ENCODE data around the gene PARD6G.
"Not testable (repeated sequence)": the region's sequence is repeated elsewhere in the genome, so short reads cannot be mapped to it uniquely, and the experiment has no call there.

PARD6G gene, protein sequence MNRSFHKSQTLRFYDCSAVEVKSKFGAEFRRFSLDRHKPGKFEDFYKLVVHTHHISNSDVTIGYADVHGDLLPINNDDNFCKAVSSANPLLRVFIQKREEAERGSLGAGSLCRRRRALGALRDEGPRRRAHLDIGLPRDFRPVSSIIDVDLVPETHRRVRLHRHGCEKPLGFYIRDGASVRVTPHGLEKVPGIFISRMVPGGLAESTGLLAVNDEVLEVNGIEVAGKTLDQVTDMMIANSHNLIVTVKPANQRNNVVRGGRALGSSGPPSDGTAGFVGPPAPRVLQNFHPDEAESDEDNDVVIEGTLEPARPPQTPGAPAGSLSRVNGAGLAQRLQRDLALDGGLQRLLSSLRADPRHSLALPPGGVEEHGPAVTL

DNA sequence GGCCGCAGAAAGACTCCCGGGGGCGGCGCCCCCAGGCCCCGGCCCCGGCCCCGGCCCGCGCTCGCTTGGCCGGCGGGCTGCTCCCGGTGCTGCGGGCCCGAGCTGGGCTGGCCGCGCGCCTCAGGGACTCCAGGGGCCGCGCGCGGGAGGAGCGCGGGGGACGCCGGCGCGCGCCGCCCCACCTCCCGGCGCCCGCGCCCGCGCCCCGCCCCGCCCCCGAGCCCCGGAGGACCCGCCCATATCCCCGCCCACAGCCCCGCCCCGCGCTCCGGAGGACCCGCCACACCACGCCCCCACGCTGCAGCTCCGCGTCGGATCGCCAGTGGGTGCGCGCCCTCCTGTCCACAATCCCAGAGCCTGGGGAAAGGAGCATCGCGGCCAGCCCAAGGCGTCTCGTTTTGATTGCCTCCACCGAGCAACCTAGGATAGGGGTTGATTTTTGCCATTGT lies at the start of gene PARD6G:
Gene PARD6G, minus strand, starts transcription at position 122 of the 449 bp plus-strand sequence. CDS start 166 bp downstream, outside the sequence.
- peaks cover 19% of the 10 kb centered on the region for H3K27me3 Mint-ChIP-seq (ENCODE audit: low read depth, poor library complexity)
- H3K4me3 Mint-ChIP-seq, result peak within 1 kb of the TSS; percentile 86
- peaks cover 19% of the 10 kb centered on the region for H3K4me1 Mint-ChIP-seq
- H3K9me3 Mint-ChIP-seq, result no peaks in the 10 kb centered on the region
- H3K27ac Mint-ChIP-seq, result no peak within 1 kb of the TSS
- DNase-seq, result peak; percentile 90
- H3K36me3 Mint-ChIP-seq (ENCODE audit: low read depth), result peaks cover 4% of the 10 kb centered on the region
- no peak for TF ChIP-seq CTCF (IDR thresholded peaks at IDR 0.05)

DNA sequence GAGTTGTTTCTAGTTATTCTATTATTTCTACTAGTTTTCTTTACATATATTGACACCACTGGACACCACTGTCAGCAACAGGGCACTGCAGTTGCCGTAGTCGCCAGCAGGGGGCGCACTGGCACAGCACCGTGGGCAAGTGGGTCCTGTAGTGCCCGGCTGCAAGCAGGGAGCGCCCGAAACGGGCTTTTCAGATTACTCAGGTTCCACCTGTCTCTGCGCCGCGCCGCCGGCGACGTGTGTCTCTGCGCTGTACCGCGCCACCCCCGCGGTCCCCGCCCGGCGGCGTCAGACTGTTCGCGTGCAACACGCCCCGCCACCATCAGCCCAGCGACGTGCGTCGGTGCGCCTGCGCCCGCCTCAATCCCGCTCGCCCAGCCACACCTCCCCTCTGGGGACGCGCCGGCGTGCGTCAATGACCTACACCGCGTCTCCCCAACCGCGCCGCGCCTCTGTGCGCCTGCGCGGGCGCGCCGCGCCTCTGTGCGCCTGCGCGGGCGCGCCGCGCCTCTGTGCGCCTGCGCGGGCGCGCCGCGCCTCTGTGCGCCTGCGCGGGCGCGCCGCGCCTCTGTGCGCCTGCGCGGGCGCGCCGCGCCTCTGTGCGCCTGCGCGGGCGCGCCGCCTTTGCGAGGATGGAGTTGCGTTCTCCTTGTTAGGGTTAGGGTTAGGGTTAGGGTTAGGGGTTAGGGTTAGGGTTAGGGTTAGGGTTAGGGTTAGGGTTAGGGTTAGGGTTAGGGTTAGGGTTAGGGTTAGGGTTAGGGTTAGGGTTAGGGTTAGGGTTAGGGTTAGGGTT lies 15.1 kb upstream of the PARD6G start:
- not testable (repeated sequence) for H3K4me1 Mint-ChIP-seq; H3K27ac Mint-ChIP-seq; H3K4me3 Mint-ChIP-seq; H3K36me3 Mint-ChIP-seq (ENCODE audit: low read depth); H3K27me3 Mint-ChIP-seq (ENCODE audit: low read depth, poor library complexity)
- TF ChIP-seq CTCF (IDR thresholded peaks at IDR 0.05), result peak; percentile 48
- peak; percentile 54 for DNase-seq
- peaks cover 26% of the 10 kb centered on the region for H3K9me3 Mint-ChIP-seq

- TF ChIP-seq CTCF (IDR thresholded peaks at IDR 0.05), result no peak
- Mint-ChIP-seq H3K36me3 (ENCODE audit: low read depth) (no peaks in the 10 kb centered on the region), H3K27ac (no peak overlapping the region), H3K4me3 (no peak overlapping the region), H3K9me3 (peaks cover 54% of the 10 kb centered on the region), H3K4me1 (no peaks in the 10 kb centered on the region), H3K27me3 (ENCODE audit: low read depth, poor library complexity) (peaks cover 5% of the 10 kb centered on the region)
- no peak for DNase-seq
These were observed 12.3 kb upstream of the PARD6G start for GRCh38 chr18:80259610-80260009.

- TF ChIP-seq CTCF (IDR thresholded peaks at IDR 0.05), result no peak
- Mint-ChIP-seq H3K9me3 (peaks cover 61% of the 10 kb centered on the region), H3K4me1 (no peaks in the 10 kb centered on the region)
These were observed 11.3 kb upstream of the PARD6G start for GRCh38 chr18:80258640-80259039.

GRCh38 chr18:80257579-80258543 lies 10.5 kb upstream of the PARD6G start:
- H3K36me3 Mint-ChIP-seq (ENCODE audit: low read depth); H3K4me1 Mint-ChIP-seq; H3K4me3 Mint-ChIP-seq; H3K27ac Mint-ChIP-seq: not testable (repeated sequence)
- DNase-seq, result peak; percentile 63
- peaks cover 65% of the 10 kb centered on the region for H3K9me3 Mint-ChIP-seq
- H3K27me3 Mint-ChIP-seq (ENCODE audit: low read depth, poor library complexity), result peaks cover 11% of the 10 kb centered on the region
- TF ChIP-seq CTCF (IDR thresholded peaks at IDR 0.05), result peak; percentile 70

More at GRCh38 chr18:80258640-80259039, 11.3 kb upstream of the PARD6G start:
- Mint-ChIP-seq H3K27me3 (ENCODE audit: low read depth, poor library complexity) (peaks cover 7% of the 10 kb centered on the region), H3K27ac (no peak overlapping the region), H3K36me3 (ENCODE audit: low read depth) (no peaks in the 10 kb centered on the region), H3K4me3 (no peak overlapping the region)
- DNase-seq, result no peak
